ENCODE data around the gene ADAM8. TPM values are rescaled to one million over a fixed set of nuclear protein-coding genes. Genes with fewer than 3 reads are reported as not detected.
"Not testable (repeated sequence)": the region's sequence is repeated elsewhere in the genome, so short reads cannot be mapped to it uniquely, and the experiment has no call there.

Gene ADAM8
- total RNA-seq, 1 donor = 0.36 TPM

DNA sequence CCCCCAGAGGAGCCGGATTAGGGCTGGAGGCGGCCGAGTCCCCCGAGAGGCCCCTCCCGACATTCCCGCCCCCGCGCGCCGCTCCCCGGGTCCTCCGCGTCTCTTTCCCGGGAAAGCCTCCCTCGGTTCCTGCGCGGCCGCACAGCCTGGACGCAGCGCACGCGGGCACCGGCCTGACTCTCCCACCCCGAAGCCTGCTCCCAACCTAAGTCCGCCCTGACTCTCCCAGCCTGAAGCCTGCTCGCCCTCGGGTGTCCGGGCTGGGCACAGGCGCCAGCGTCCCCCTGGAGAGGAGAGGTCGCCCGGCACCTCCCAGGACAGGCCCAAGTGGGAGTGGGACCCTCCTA is 39.5 kb downstream of the ADAM8 start:
- no peak for TF ChIP-seq CTCF (IDR thresholded peaks at IDR 0.05; ENCODE audit: insufficient read depth, low read length)
- DNase-seq (ENCODE audit: low read depth) = no peak
- no peak overlapping the region for H3K4me3 ChIP-seq (ENCODE audit: low read depth, low read length)

- no peak overlapping the region for H3K4me3 ChIP-seq (ENCODE audit: low read depth, low read length)
- no peak for TF ChIP-seq CTCF (IDR thresholded peaks at IDR 0.05; ENCODE audit: insufficient read depth, low read length)
- no peak for DNase-seq (ENCODE audit: low read depth)
These were observed 40.0 kb downstream of the ADAM8 start for GRCh38 chr10:133236401-133237240.

GRCh38 chr10:133235932-133236331 is 40.7 kb downstream of the ADAM8 start:
- TF ChIP-seq CTCF (IDR thresholded peaks at IDR 0.05; ENCODE audit: insufficient read depth, low read length) = no peak
- H3K4me3 ChIP-seq (ENCODE audit: low read depth, low read length) = no peak overlapping the region
- DNase-seq (ENCODE audit: low read depth) = no peak

GRCh38 chr10:133235265-133235855 is 41.3 kb downstream of the ADAM8 start:
- TF ChIP-seq CTCF (IDR thresholded peaks at IDR 0.05; ENCODE audit: insufficient read depth, low read length) = no peak
- DNase-seq (ENCODE audit: low read depth) = no peak
- no peak overlapping the region for H3K4me3 ChIP-seq (ENCODE audit: low read depth, low read length)

DNA sequence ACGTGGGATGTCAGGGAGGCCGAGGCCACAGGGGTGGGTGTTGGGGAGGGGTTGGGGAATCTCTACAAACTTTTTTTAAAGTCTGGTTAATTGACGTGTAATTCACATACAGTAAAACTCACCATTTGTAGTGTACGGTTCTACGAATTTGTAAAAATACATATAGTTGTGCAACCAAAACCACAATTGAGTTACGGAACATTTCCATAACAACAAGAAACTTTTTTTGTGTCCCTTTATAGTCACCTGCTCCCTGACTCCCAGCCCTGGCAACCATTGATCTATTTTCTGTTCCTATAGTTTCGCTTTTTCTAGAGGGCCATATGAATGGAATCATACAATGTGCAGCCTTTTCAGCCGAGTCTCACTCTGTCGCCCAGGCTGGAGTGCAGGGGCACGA is 41.9 kb downstream of the ADAM8 start:
- H3K4me3 ChIP-seq (ENCODE audit: low read depth, low read length); DNase-seq (ENCODE audit: low read depth): not testable (repeated sequence)

DNA sequence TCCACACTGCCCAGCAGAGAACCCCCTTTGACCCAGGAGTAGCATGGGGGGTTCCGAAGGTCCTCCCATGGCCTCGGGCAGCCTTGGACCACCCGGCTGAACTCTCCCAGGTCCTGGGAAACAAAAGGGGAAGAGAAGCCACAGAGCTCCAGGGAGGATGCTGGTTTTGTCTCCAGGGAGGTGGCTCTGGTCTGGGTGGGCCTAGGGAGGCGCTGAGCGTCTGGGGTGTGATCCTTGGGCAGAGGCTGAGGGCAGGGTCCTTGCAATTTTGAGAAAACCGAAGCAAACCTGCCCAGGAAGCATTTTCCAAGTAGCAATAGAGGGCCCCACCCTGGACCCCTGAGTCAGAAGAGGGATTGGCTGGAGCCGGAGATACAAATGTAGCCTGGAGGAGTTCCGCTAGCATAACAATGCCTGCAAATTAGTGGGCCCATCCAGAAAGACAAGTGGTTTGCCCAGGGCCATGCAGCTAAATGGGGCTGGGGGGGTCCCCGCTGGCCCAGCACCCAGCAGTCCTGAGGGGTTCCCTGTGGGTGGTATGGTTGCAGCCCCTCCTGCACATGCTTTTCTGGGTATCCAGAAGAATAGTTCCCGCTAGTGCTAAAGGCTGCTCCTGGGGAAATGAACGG is 44.6 kb downstream of the ADAM8 start:
- no peak overlapping the region for H3K4me3 ChIP-seq (ENCODE audit: low read depth, low read length)
- no peak for TF ChIP-seq CTCF (IDR thresholded peaks at IDR 0.05; ENCODE audit: insufficient read depth, low read length)
- DNase-seq (ENCODE audit: low read depth) = no peak

DNA sequence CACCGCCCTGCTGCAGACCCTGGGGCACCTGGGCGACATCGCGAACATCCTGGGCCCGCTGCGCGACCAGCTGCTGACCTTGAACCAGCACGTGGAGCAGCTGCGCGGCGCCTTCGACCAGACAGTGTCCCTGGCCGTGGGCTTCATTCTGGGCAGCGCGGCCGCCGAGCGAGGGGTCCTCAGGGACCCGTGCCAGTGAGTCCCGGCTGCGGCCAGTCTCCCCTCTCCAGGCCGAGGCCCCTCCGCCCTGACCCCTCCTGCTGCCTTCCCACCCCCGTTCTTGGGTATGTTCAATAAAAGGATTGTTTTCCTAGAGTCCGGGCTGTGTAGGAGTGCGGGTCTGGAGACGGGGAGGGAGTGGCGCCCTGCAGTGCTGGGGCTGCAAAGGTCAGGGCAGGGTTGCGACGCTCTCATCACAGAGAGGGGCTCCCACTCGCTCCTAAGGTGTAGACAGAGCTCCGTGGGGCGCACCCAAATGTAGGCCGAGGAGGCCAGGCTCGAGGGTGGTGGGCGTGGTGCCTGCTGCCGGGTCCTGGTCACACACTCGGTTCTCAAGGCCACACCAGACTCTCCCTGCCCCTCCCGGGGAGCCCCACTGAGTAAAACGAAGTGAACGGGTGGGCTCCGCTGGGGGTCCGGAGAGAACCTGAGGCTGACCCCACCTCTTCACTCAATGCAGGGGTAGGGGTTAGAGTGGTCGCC is 45.3 kb downstream of the ADAM8 start:
- TF ChIP-seq CTCF (IDR thresholded peaks at IDR 0.05; ENCODE audit: insufficient read depth, low read length) = no peak
- no peak for DNase-seq (ENCODE audit: low read depth)
- H3K4me3 ChIP-seq (ENCODE audit: low read depth, low read length) = no peak overlapping the region

All from fibroblast of the aortic adventitia (primary cell).